Measurements from ENCODE around the gene SULF2. TPM values are rescaled to one million over a fixed set of nuclear protein-coding genes. Genes with fewer than 3 reads are reported as not detected.
A peak's percentile ranks its signal among the peaks of the same experiment; 100 is the strongest.
"Not testable (repeated sequence)": the region's sequence is repeated elsewhere in the genome, so short reads cannot be mapped to it uniquely, and the experiment has no call there.

The SULF2 gene
- total RNA-seq, 1 donor, result 1.9 TPM

DNA sequence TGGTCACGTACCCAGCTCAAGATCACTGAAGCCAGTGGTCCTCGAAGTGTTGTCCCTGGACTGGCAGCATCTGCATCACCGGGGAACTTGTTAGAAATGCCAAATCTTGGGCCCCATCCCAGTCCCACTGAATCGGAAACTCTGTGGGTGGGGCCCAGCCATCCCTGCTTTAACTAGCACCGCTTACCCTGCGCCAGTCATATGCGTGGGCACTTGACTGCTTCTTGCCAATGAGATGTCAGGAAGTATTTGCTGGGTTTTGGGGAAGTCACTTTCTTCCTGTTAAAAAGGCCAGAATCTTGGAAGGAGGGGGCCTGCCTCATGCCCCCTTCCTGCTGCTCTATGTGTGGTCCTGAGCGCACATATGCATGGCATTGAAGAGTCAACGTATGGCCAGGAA is 11.7 kb upstream of the SULF2 start:
- DNase-seq (ENCODE audit: low read depth), result no peak
- no peak overlapping the region for H3K4me3 ChIP-seq (ENCODE audit: low read depth, low read length)
- TF ChIP-seq CTCF (IDR thresholded peaks at IDR 0.05; ENCODE audit: insufficient read depth, low read length), result no peak

- TF ChIP-seq CTCF (IDR thresholded peaks at IDR 0.05; ENCODE audit: insufficient read depth, low read length), result no peak
- no peak overlapping the region for H3K4me3 ChIP-seq (ENCODE audit: low read depth, low read length)
- no peak for DNase-seq (ENCODE audit: low read depth)
Measured at GRCh38 chr20:47795214-47795907, 10.1 kb upstream of the SULF2 start.

GRCh38 chr20:47794264-47794663 is 9.0 kb upstream of the SULF2 start:
- not testable (repeated sequence) for H3K4me3 ChIP-seq (ENCODE audit: low read depth, low read length); DNase-seq (ENCODE audit: low read depth)

GRCh38 chr20:47792021-47792618 is 6.8 kb upstream of the SULF2 start:
- H3K4me3 ChIP-seq (ENCODE audit: low read depth, low read length), result no peak overlapping the region
- no peak for TF ChIP-seq CTCF (IDR thresholded peaks at IDR 0.05; ENCODE audit: insufficient read depth, low read length)
- peak; percentile 99 for DNase-seq (ENCODE audit: low read depth)

GRCh38 chr20:47791084-47791599 is 5.9 kb upstream of the SULF2 start:
- TF ChIP-seq CTCF (IDR thresholded peaks at IDR 0.05; ENCODE audit: insufficient read depth, low read length), result no peak
- H3K4me3 ChIP-seq (ENCODE audit: low read depth, low read length), result no peak overlapping the region
- no peak for DNase-seq (ENCODE audit: low read depth)

DNA sequence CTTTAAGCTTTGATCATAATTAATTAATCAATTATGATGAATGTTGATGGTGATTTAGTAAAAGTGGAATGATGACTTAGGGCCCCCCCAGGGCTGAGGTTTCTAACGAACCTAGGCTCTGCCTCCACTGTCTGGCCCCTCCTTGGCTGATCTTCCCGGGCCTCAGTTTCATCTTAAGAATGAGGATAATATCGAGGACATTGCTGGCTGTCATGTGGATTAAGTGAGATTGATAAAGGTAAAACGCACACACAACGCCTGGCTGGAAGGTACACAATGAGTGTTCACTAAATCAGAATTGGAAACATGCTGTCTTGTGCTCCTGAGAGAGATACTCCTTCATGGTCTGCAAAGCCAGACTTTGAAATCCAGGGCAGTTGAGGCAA is 5.3 kb upstream of the SULF2 start:
- no peak for DNase-seq (ENCODE audit: low read depth)
- TF ChIP-seq CTCF (IDR thresholded peaks at IDR 0.05; ENCODE audit: insufficient read depth, low read length), result no peak
- H3K4me3 ChIP-seq (ENCODE audit: low read depth, low read length), result no peak overlapping the region

DNA sequence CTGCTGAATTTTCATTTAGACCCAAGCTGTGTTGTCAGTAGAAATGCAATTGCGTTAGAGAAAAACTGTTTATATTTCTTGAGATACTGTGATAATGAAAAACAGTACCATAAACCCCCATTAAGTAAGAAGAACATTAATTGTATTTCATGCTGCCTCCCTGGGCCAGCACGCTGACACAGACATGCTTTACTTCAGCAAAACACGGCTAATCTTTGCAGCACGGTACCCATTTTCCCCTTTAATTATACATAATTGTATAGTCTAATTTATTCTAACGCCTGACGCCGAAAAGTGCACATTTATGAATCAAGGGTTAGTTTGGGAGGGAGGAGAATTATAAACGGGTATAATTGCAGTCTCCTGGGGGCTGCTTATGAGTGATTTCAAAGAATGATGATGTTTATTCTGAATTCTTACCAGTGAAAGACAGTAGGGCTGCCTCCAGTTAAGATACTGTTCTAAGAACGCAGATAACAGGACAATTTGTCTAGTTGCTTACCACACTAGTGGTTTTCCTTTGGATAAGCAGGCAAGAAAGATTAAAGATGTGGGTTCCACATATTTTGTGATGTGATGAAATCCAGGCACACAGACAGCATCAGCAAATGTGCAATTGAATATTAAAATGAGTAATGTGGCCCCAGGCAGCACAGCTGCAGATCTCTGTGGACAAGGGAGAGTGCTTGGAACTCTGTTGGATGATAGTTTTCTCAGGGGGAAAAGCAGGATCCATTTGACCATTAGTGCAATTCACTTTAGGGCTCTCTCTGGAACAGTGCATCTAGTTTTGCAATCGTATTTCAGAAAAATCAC is 4.7 kb upstream of the SULF2 start:
- TF ChIP-seq CTCF (IDR thresholded peaks at IDR 0.05; ENCODE audit: insufficient read depth, low read length), result no peak
- no peak overlapping the region for H3K4me3 ChIP-seq (ENCODE audit: low read depth, low read length)
- peak; percentile 93 for DNase-seq (ENCODE audit: low read depth)

All from fibroblast of the aortic adventitia (primary cell).